Fibroblast of lung (primary cell): Measurements from ENCODE around the gene SMIM17.

Source experiments
- EZH2 ChIP-seq: IDR thresholded peaks from 2 replicates; pipeline ENCODE4 v1.5.1; 2012; ENCODE audit warnings: low read length, control low read depth, mild to moderate bottlenecking; ENCODE audit errors: missing control alignments
- TF ChIP-seq, protein P1 (sequence below), 2 donors: IDR thresholded peaks in 1 of 2; conservative IDR thresholded peaks in 1 of 2; 1 replicate in 1 of 2; 2 replicates in 1 of 2; pipeline ENCODE4 v1.5.1; 2011 to 2012; ENCODE audit warnings: low read length in 2 of 2, control low read depth in 1 of 2, inconsistent platforms in 1 of 2, low read depth in 1 of 2, mild to moderate bottlenecking in 1 of 2

DNA sequence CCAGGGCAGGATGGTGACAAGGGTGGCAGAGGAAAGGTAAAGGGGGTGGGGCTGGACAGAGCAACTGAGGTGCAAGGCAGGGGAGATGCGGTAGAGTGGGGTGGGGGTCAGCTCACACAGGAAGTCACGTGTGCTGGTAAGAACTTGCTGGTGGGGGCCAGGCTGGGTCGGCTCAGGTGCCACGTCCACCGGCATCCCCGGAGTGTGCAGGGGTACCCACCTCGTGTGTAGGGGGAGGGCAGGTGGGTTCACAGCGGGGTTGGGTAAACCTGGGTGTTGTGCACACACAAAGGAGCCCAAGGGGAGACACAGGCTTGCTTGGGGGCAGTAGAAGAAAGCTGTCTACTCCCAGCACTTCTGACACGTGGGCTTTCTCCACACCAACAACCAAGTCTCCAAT lies 25.7 kb downstream of the SMIM17 start:
- TF ChIP-seq, protein P1, sequence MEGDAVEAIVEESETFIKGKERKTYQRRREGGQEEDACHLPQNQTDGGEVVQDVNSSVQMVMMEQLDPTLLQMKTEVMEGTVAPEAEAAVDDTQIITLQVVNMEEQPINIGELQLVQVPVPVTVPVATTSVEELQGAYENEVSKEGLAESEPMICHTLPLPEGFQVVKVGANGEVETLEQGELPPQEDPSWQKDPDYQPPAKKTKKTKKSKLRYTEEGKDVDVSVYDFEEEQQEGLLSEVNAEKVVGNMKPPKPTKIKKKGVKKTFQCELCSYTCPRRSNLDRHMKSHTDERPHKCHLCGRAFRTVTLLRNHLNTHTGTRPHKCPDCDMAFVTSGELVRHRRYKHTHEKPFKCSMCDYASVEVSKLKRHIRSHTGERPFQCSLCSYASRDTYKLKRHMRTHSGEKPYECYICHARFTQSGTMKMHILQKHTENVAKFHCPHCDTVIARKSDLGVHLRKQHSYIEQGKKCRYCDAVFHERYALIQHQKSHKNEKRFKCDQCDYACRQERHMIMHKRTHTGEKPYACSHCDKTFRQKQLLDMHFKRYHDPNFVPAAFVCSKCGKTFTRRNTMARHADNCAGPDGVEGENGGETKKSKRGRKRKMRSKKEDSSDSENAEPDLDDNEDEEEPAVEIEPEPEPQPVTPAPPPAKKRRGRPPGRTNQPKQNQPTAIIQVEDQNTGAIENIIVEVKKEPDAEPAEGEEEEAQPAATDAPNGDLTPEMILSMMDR (conservative IDR thresholded peaks at IDR 0.05 in 1 of 2, IDR thresholded peaks at IDR 0.05 in 1 of 2; ENCODE audit: low read depth in 1 of 2, low read length in 2 of 2) = no peak
- no peak for TF ChIP-seq EZH2
